Endothelial cell of umbilical vein (primary cell): ENCODE results near the gene GPR160. TPM values are rescaled to one million over a fixed set of nuclear protein-coding genes. Genes with fewer than 3 reads are reported as not detected.

Experiments used
- BruUV-seq: library from RNA; stranded (reverse); fragments of 400-500 nt; replicated peaks from 2 replicates; lab custom pipeline; 2021; lab: Mats Ljungman, UMichigan
- CTCF ChIA-PET: fragments of 300-600, 350-600 bp; sonication (Branson Sonifier 250); formaldehyde crosslinking; loops from one replicate; lab custom pipeline; 2021; ENCODE audit warnings: antibody characterized with exemption, inconsistent platforms; lab: Charles Lee
- POLR2A ChIA-PET: fragments of 300-600, 350-600 bp; sonication (Branson Sonifier 250); formaldehyde crosslinking; loops from one replicate; lab custom pipeline; 2021; ENCODE audit warnings: antibody characterized with exemption, inconsistent platforms; lab: Charles Lee
- DNase-seq: peaks from one replicate; pipeline ENCODE4 v3.0.0-alpha.2; 2011; ENCODE audit warnings: low read depth, low spot score
- FAIRE-seq: peaks from 2 replicates; lab custom pipeline; 2011; peaks lifted over from hg19 to GRCh38; lab: Jason Lieb, UNC
- H2AFZ ChIP-seq: 2 replicates; pipeline ENCODE4 v1.6.0; 2012; ENCODE audit warnings: low read depth, low read length, control low read depth, inconsistent platforms
- H3K27ac ChIP-seq: 2 replicates; pipeline ENCODE4 v1.5.1; 2011; ENCODE audit warnings: low read depth, mild to moderate bottlenecking, control low read depth, low read length, moderate library complexity; ENCODE audit not compliant: insufficient read depth
- H3K27me3 ChIP-seq, 2 experiments: 2 replicates each; pipeline versions ENCODE4 v1.6.0 to v1.6.1; 2011; ENCODE audit warnings: low read length in 2 of 2, mixed read lengths in 1 of 2; ENCODE audit not compliant: control insufficient read depth in 2 of 2, insufficient read depth in 2 of 2
- H3K36me3 ChIP-seq, 2 experiments: 2 replicates in 1 of 2; 3 replicates in 1 of 2; pipeline ENCODE4 v1.5.1; 2011; ENCODE audit warnings: low read length in 2 of 2, mild to moderate bottlenecking in 1 of 2, moderate library complexity in 1 of 2; ENCODE audit not compliant: control insufficient read depth in 2 of 2, insufficient read depth in 2 of 2; ENCODE audit errors: extremely low read depth in 1 of 2
- H3K4me1 ChIP-seq: 3 replicates; pipeline ENCODE4 v1.5.1; 2011; ENCODE audit warnings: mild to moderate bottlenecking, low read length; ENCODE audit not compliant: control insufficient read depth, insufficient read depth; ENCODE audit errors: extremely low read depth
- H3K4me2 ChIP-seq: 2 replicates; pipeline ENCODE4 v1.6.1; 2011; ENCODE audit warnings: low read length, control low read depth, mixed read lengths; ENCODE audit not compliant: insufficient read depth
- H3K4me3 ChIP-seq, 3 experiments: fragments of 200-600 bp in 1 of 3; sonication (generic), shearing (Covaris generic) in 1 of 3; replicated peaks in 1 of 3; 2 replicates each; pipeline ENCODE4 v1.5.1; 2011 to 2016; ENCODE audit warnings: control low read depth in 3 of 3, low read length in 3 of 3, mild to moderate bottlenecking in 2 of 3, inconsistent platforms in 1 of 3, low read depth in 1 of 3, moderate library complexity in 1 of 3; ENCODE audit not compliant: insufficient read depth in 1 of 3
- H3K79me2 ChIP-seq: 2 replicates; pipeline ENCODE4 v1.6.0; 2012; ENCODE audit warnings: low read length, inconsistent platforms; ENCODE audit not compliant: control insufficient read depth, insufficient read depth
- H3K9ac ChIP-seq: replicated peaks from 2 replicates; pipeline ENCODE3; 2011; ENCODE audit warnings: low read length, control low read depth; ENCODE audit not compliant: insufficient read depth; ENCODE audit errors: extremely low read depth
- H3K9me1 ChIP-seq: replicated peaks from 3 replicates; pipeline ENCODE4 v1.6.0; 2011; ENCODE audit warnings: mild to moderate bottlenecking, low read length; ENCODE audit not compliant: control insufficient read depth, insufficient read depth; ENCODE audit errors: extremely low read depth
- H3K9me3 ChIP-seq: replicated peaks from 2 replicates; pipeline ENCODE4 v1.5.1; 2012; ENCODE audit warnings: low read length, inconsistent platforms; ENCODE audit not compliant: control insufficient read depth, insufficient read depth
- H4K20me1 ChIP-seq: replicated peaks from 2 replicates; pipeline ENCODE3; 2011; ENCODE audit warnings: mild to moderate bottlenecking, low read length; ENCODE audit not compliant: control insufficient read depth, insufficient read depth; ENCODE audit errors: extremely low read depth
- CTCF ChIP-seq, 2 donors: IDR thresholded peaks; 1 replicate in 1 of 2; 2 replicates in 1 of 2; pipeline ENCODE4 v1.5.1; 2011; ENCODE audit warnings: low read length in 2 of 2, mild to moderate bottlenecking in 2 of 2, moderate library complexity in 2 of 2, control low read depth in 1 of 2, inconsistent platforms in 1 of 2, low read depth in 1 of 2; ENCODE audit not compliant: insufficient read depth in 1 of 2; ENCODE audit errors: extremely low read depth in 1 of 2
- EZH2 ChIP-seq: IDR thresholded peaks from 2 replicates; pipeline ENCODE4 v1.6.1; 2012; ENCODE audit warnings: borderline replicate concordance, low read depth, mild to moderate bottlenecking, moderate library complexity, low read length, inconsistent platforms; ENCODE audit not compliant: severe bottlenecking
- FOS ChIP-seq: IDR thresholded peaks from 2 replicates; pipeline ENCODE4 v1.6.1; 2011; ENCODE audit warnings: mild to moderate bottlenecking, low read length, moderate library complexity, borderline replicate concordance; ENCODE audit not compliant: insufficient read depth
- GATA2 ChIP-seq: IDR thresholded peaks from 2 replicates; pipeline ENCODE4 v1.7.0; 2011; ENCODE audit warnings: low read depth, mild to moderate bottlenecking, moderate library complexity, mixed read lengths, low read length; ENCODE audit not compliant: insufficient read length, insufficient read depth
- JUN ChIP-seq: IDR thresholded peaks from 2 replicates; pipeline ENCODE4 v1.6.1; 2011; ENCODE audit warnings: borderline replicate concordance, low read depth; ENCODE audit not compliant: insufficient read length, insufficient read depth
- MAX ChIP-seq: IDR thresholded peaks from 2 replicates; pipeline ENCODE4 v1.6.1; 2011; ENCODE audit not compliant: insufficient read depth, insufficient read length
- MYC ChIP-seq: IDR thresholded peaks from one replicate; pipeline ENCODE4 v1.6.1; 2011; ENCODE audit warnings: mild to moderate bottlenecking, low read depth, low read length
- POLR2A ChIP-seq: IDR thresholded peaks from 2 replicates; pipeline ENCODE4 v1.6.1; 2012; ENCODE audit warnings: low read depth, mild to moderate bottlenecking, control low read depth, low read length
- POLR2AphosphoS5 ChIP-seq: IDR thresholded peaks from 2 replicates; pipeline ENCODE4 v1.6.1; 2012; ENCODE audit warnings: low read depth, mild to moderate bottlenecking, control low read depth, low read length, moderate library complexity; ENCODE audit not compliant: insufficient read depth
- dilution Hi-C: fragments of 300-500 bp; cut with MboI; formaldehyde crosslinking; loops from one replicate; pipeline ENCODE4 v1.15.0; 2019; ENCODE audit warnings: low sequenced_read_pairs; ENCODE audit not compliant: extremely low pct_ligation_motif_present
- intact Hi-C: fragments of 100-400 bp; cut with micrococcal nuclease; formaldehyde crosslinking; loops from one replicate; pipeline ENCODE4 v1.10.0; 2022
- polyA plus RNA-seq, 4 experiments: library from polyadenylated mRNA; depleted of rRNA in 3 of 4; stranded (reverse) in 3 of 4; unstranded in 1 of 4; fragments of >200 nt; gene quantifications; 2 replicates each; pipeline versions ENCODE4 v1.2.1 to v1.2.3, GENCODE V29; 2011 to 2012; ENCODE audit warnings: missing spikeins in 1 of 4
- total RNA-seq: library from RNA; stranded (reverse); gene quantifications from 2 replicates; pipeline ENCODE4 v1.2.3, GENCODE V29; 2021

Gene GPR160
- total and polyA plus RNA-seq, 2 donors (not counting 3 experiments of a cell fraction or from before 2014, with no cell fraction given): 0.39 to 1.3 TPM

- DNase-seq (no peak), FAIRE-seq (no peak)
- Histone ChIP-seq H3K27ac (no peak overlapping the region), H3K36me3 (peaks cover 4 to 15% of the 10 kb centered on the region in 2 experiments), H3K27me3 (no peaks in the 10 kb centered on the region), H3K9ac (no peak overlapping the region), H3K4me3 (no peak overlapping the region), H3K4me2 (no peak overlapping the region), H3K9me3 (no peaks in the 10 kb centered on the region), H2AFZ (no peak overlapping the region), H4K20me1 (no peaks in the 10 kb centered on the region), H3K79me2 (no peaks in the 10 kb centered on the region), H3K9me1 (no peaks in the 10 kb centered on the region), H3K4me1 (no peaks in the 10 kb centered on the region)
- no TSS peak for BruUV-seq
- TF ChIP-seq EZH2 (no peak), GATA2 (no peak), CTCF (IDR thresholded peaks at IDR 0.05; ENCODE audit: extremely low read depth in 1 of 2, insufficient read depth in 1 of 2, low read depth in 1 of 2, low read length in 2 of 2) (no peak), FOS (no peak), MYC (no peak), POLR2AphosphoS5 (no peak), JUN (no peak), MAX (no peak), POLR2A (no peak)
- intact Hi-C loops (no loop called here), dilution Hi-C loops (no loop called here)
- POLR2A ChIA-PET: no interaction called here
- CTCF ChIA-PET: no interaction called here
Measured at GRCh38 chr3:169992156-169992555, 45.6 kb upstream of the GPR160 start.
